ENCODE results near the gene RPS6KA2.

RPS6KA2 gene

GRCh38 chr6:166462461-166463135, 164.5 kb downstream of the RPS6KA2 start:
- no peak for FAIRE-seq

GRCh38 chr6:166461821-166462460, 165.1 kb downstream of the RPS6KA2 start:
- FAIRE-seq: no peak

- no peak for FAIRE-seq
These were observed 166.3 kb downstream of the RPS6KA2 start for GRCh38 chr6:166460473-166461437.

- no peak for FAIRE-seq
These were observed 167.1 kb downstream of the RPS6KA2 start for GRCh38 chr6:166459906-166460305.

- no peak for FAIRE-seq
These were observed 167.8 kb downstream of the RPS6KA2 start for GRCh38 chr6:166459272-166459671.

- FAIRE-seq: peak; percentile 58
These were observed 170.5 kb downstream of the RPS6KA2 start for GRCh38 chr6:166456395-166457156.

GRCh38 chr6:166454692-166455515, 172.1 kb downstream of the RPS6KA2 start:
- FAIRE-seq: peak; percentile 92

GRCh38 chr6:166453651-166454050, 173.4 kb downstream of the RPS6KA2 start:
- FAIRE-seq: no peak

- no peak for FAIRE-seq
These were observed 176.7 kb downstream of the RPS6KA2 start for GRCh38 chr6:166450167-166450873.

- no peak for FAIRE-seq
These were observed 177.4 kb downstream of the RPS6KA2 start for GRCh38 chr6:166449641-166450040.

- FAIRE-seq: no peak
These were observed 178.0 kb downstream of the RPS6KA2 start for GRCh38 chr6:166449036-166449435.

- no peak for FAIRE-seq
These were observed 178.6 kb downstream of the RPS6KA2 start for GRCh38 chr6:166448432-166448831.

- FAIRE-seq: no peak
These were observed 180.4 kb downstream of the RPS6KA2 start for GRCh38 chr6:166446567-166447065.

GRCh38 chr6:166446146-166446545, 180.9 kb downstream of the RPS6KA2 start:
- no peak for FAIRE-seq

GRCh38 chr6:166444446-166444845, 182.6 kb downstream of the RPS6KA2 start:
- no peak for FAIRE-seq

GRCh38 chr6:166443166-166443565, 183.9 kb downstream of the RPS6KA2 start:
- no peak for FAIRE-seq

GRCh38 chr6:166442131-166442685, 184.8 kb downstream of the RPS6KA2 start:
- no peak for FAIRE-seq

- FAIRE-seq: no peak
These were observed 185.5 kb downstream of the RPS6KA2 start for GRCh38 chr6:166441325-166442078.

- no peak for FAIRE-seq
These were observed 186.3 kb downstream of the RPS6KA2 start for GRCh38 chr6:166440729-166441128.

- no peak for FAIRE-seq
These were observed 186.9 kb downstream of the RPS6KA2 start for GRCh38 chr6:166440106-166440505.
